Testis (tissue), 2 donors: ENCODE results near the gene NLGN1.

Experiments used
- POLR2A ChIP-seq: fragments of 450-650 bp; IDR thresholded peaks from one replicate; pipeline ENCODE4 v1.6.1; 2017; ENCODE audit warnings: antibody characterized with exemption, mild to moderate bottlenecking, moderate library complexity
- TF ChIP-seq, protein P1 (sequence below), 3 experiments: fragments of 450-650 bp in 2 of 3; fragments of 200-600 bp in 1 of 3; sonication (generic) in 1 of 3; IDR thresholded peaks; one replicate each; pipeline ENCODE4 v1.5.1; 2016 to 2019; ENCODE audit warnings: antibody characterized with exemption in 3 of 3, mild to moderate bottlenecking in 2 of 3, moderate library complexity in 1 of 3

DNA sequence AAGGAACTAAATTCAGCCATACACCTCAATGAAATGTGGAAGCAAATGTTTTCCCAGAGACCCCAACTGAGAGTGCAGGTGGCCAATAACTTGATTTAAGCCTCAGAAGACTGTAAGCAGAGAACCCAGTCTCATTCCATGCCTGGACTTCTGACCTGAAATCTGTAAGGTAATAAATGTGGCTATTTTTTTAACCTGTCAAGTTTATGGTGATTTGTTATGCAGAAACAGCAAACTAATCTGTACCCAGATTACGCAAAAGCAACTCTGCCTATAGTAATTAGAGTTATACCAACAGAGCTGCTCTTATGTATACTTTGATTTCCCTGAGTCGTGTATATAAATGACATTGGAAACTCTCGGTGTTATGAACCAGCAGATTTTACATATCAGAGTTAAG is 927.6 kb downstream of the NLGN1 start:
- TF ChIP-seq, protein P1, sequence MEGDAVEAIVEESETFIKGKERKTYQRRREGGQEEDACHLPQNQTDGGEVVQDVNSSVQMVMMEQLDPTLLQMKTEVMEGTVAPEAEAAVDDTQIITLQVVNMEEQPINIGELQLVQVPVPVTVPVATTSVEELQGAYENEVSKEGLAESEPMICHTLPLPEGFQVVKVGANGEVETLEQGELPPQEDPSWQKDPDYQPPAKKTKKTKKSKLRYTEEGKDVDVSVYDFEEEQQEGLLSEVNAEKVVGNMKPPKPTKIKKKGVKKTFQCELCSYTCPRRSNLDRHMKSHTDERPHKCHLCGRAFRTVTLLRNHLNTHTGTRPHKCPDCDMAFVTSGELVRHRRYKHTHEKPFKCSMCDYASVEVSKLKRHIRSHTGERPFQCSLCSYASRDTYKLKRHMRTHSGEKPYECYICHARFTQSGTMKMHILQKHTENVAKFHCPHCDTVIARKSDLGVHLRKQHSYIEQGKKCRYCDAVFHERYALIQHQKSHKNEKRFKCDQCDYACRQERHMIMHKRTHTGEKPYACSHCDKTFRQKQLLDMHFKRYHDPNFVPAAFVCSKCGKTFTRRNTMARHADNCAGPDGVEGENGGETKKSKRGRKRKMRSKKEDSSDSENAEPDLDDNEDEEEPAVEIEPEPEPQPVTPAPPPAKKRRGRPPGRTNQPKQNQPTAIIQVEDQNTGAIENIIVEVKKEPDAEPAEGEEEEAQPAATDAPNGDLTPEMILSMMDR (IDR thresholded peaks at IDR 0.05): no peak
- no peak for TF ChIP-seq POLR2A
